Measurements from ENCODE around the gene GMPPB. TPM values are rescaled to one million over a fixed set of nuclear protein-coding genes. Genes with fewer than 3 reads are reported as not detected.
"Not testable (repeated sequence)": the region's sequence is repeated elsewhere in the genome, so short reads cannot be mapped to it uniquely, and the experiment has no call there.

The GMPPB gene
- polyA plus RNA-seq (ENCODE audit: insufficient read length in 10 of 10), result 10 to 100 TPM in 7 of 10 donors, 1 to 10 TPM in 3; 8.3 to 15.3 (median 12.0) TPM
- long read RNA-seq, donor 1, partial matches to known transcripts, result 0 of 4 reads
- long read RNA-seq, donor 1, other reads (novel, unspliced or antisense), result 0 of 4 reads
- long read RNA-seq, donor 2, result 0 reads
- long read RNA-seq, donor 3, result 0 reads
- long read RNA-seq, donor 4, partial matches to known transcripts, result 5 of 6 reads
- long read RNA-seq, donor 4, other reads (novel, unspliced or antisense), result 0 of 6 reads
- long read RNA-seq, donor 5, partial matches to known transcripts, result 0 of 3 reads
- long read RNA-seq, donor 5, other reads (novel, unspliced or antisense), result 0 of 3 reads
- long read RNA-seq, donor 6, partial matches to known transcripts, result 0 of 2 reads
- long read RNA-seq, donor 6, other reads (novel, unspliced or antisense), result 0 of 2 reads
- long read RNA-seq, donor 7, transcript GMPPB-202 (9 exons, 1,582 nt), result major isoform, 7 of 8 reads
- long read RNA-seq, donor 7, partial matches to known transcripts, result 0 of 8 reads
- long read RNA-seq, donor 7, other reads (novel, unspliced or antisense), result 0 of 8 reads
- long read RNA-seq, donor 8, full-length matches to known transcripts, result 1 of 1 reads
- long read RNA-seq, donor 8, partial matches to known transcripts, result 0 of 1 reads
- long read RNA-seq, donor 8, other reads (novel, unspliced or antisense), result 0 of 1 reads
- long read RNA-seq, donor 9, result 0 reads

DNA sequence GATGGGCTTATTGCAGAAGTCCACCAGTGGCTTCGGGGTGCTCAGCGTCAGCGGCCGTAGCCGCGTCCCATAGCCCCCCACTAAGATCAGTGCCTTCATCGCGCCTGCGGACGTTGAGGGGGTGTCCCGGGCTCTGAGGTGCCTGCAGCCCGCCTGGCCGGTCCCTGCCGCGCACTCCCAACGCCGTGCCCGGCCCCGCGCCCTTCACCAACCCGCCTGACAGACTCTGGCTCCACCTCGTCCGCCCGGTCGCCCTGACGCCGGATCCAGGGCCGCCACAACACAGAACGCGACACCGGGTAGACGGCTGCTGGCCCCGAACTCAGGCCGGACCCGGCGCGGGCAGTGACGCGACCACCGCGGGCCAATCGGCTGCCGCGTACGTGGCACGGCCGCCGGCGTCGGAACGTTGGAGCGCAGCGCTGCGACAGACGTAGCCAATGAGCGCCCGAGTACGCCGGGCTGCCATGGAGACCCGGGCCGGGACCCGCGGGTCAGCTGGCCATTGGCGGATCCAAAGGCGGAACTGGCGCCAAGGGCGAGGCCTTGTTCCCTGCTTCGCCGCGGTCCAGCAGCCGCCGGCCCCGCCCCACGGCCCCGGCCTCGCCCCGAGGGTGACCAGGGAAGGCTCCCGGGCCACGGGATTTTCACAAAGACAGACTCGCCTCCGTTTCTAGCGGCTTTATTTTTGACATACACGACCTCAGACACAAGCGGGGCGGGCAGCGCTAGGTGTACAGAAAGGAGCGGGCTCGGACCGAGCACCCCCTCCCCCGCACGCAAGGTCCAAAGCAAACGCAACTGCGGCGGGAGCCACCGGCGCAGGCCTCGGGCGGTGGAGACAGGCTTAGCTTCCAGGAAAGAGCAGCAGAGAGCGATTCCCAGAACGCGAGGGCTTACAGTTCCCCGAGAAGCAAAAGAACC lies at the start of gene GMPPB:
GMPPB (minus strand) TSS at position 324 of the 924 bp plus-strand sequence; CDS start at position 99, 225 bp downstream.
- peak; percentile 97 to 99 (median 98) for DNase-seq

DNA sequence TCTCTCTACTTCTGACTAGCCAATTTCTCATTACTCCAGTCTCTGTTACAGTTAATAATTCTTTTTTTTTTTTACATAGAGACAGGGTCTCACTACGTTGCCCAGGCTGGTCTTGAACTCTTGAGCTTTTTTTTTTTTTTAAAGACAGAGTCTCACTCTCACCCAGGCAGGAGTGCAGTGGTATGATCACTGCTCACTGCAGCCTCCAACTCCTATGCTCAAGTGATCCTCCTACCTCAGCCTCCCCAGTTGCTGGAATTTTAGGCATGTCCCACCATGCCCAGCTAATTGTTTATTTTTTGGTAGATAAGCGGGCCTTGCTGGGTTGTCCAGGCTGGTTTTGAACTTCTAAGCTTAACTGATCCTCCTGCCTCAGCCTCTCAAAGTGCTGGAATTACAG lies 49.0 kb upstream of the GMPPB start:
- no peak for DNase-seq

- DNase-seq, result no peak
These were observed 47.7 kb upstream of the GMPPB start for GRCh38 chr3:49771340-49771938.

DNA sequence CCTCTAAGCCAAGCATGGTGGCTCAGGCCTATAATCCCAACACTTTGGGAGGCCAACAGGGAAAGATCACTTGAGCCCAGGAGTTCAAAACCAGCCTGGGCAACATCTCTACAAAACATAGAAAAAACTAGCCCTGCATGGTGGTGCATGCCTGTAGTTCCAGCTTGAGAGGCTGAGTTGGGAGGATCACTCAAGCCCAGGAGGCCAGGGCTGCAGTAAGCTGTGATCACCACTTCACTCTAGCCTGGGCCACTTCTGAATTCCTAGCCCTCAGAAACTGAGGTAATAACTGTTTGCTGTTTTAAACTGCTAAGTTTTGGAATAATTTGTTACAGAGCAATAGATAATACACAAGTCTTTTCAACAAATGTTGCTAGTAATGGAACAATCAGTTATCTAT lies 46.2 kb upstream of the GMPPB start:
- no peak for DNase-seq

DNA sequence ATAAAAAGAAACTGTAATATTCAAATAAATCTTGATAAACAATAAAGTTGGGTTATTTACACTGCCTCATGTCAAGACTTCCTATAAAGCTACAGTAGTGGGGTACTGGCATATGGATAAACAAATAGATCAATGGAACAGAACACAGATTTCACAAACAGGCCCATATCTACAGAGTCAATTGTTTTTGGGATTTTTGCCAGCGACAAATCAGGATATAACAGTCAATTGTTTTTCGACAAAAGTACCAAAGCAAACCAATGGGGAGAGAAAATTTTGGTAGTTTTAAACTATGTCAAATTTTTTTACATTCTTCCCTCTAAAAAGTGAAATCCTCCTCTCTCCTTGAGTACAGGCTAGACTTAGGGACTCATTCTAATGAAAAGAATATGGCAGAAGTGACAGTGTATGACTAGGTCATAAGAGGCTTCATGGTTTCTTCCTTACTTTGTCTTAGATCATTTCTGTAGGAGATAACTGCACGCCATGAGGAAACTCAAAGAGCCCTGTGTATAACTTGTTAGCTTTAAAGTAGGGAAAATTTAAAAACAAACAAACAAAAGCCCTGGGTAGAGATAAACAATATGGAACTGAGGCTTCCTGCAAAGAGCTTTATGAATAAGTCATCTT lies 45.6 kb upstream of the GMPPB start:
- no peak for DNase-seq

GRCh38 chr3:49763981-49764380 lies 40.2 kb upstream of the GMPPB start:
- DNase-seq, result no peak

DNA sequence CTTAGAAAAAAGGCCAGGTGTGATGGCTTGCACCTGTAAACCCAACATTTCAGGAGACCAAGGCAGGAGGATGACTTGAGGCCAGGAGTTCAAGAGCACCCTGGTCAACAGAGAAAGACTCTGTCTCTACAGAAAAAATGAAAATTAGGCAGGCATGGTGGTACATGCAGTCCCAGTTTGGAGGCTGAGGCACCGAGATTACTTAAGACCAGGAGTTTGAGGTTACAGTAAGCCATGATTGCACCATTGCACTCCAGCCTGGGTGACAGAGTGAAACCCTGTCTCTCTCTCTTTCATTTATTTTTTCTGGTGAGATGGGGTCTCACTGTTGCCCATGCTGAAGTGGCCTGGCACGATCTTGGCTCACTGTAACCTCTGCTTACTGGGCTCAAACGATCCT lies 37.9 kb upstream of the GMPPB start:
- DNase-seq, result no peak

- DNase-seq, result no peak
These were observed 35.5 kb upstream of the GMPPB start for GRCh38 chr3:49759226-49759625.

GRCh38 chr3:49757197-49757596 lies 33.4 kb upstream of the GMPPB start:
- no peak for DNase-seq

GRCh38 chr3:49756036-49756435 lies 32.3 kb upstream of the GMPPB start:
- no peak for DNase-seq

GRCh38 chr3:49754536-49754935 lies 30.8 kb upstream of the GMPPB start:
- DNase-seq, result no peak

GRCh38 chr3:49751501-49751900 lies 27.8 kb upstream of the GMPPB start:
- no peak for DNase-seq

- no peak for DNase-seq
These were observed 26.3 kb upstream of the GMPPB start for GRCh38 chr3:49750056-49750455.

DNA sequence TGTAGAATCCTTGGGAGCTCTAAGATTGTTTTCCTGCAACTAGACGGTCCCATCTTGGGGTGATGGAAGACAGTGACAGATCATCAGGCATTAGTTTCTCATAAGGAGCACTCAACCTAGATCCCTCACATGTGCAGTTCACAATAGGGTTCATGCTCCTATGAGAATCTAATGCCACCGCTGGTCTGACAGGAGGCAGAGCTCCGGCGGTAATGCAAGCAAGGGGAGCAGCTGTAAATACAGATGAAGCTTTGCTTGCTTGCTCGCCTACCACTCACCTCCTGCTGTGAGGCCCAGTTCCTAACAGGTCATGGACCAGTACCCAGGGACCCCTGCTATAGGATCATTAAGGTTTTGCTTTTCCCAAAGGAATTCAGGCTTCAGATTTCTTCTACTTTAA lies 25.1 kb upstream of the GMPPB start:
- not testable (repeated sequence) for DNase-seq

- DNase-seq, result no peak
These were observed 24.2 kb upstream of the GMPPB start for GRCh38 chr3:49747792-49748480.

DNA sequence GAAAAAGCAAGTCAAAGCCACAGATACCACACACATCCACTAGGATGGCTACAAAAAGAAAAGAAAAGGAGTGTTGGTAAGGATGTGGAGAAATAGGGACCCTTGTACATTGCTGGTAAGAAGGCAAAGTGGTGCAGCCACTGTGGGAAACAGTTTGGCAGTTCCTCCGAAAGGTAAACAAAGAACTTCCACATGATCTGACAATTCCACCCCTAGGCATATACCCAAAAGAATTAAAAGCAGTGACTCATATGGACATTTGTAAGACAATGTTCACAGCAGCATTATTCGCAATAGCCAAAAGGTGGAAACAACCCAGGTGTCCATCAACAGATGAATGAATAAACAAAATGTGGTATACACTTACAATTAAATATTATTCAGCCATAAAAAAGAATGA lies 22.2 kb upstream of the GMPPB start:
- DNase-seq, result no peak

DNA sequence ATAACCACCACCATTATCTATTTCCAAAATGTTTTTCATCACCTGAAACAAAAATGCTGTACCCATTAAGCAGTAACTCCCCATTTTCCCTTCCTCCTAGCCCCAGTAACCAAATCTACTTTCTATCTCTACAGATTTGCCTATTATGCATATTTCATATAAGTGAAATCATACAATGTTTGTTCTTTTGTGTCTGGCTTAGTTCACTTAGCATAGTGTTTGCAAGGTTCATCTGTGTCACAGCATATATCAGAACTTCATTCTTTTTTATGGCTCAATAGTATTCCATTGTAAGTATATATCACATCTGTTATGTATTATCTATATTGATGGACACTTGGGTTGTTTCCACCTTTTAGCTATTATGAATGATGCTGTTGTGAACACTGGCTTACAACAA lies 16.7 kb upstream of the GMPPB start:
- DNase-seq, result no peak

DNA sequence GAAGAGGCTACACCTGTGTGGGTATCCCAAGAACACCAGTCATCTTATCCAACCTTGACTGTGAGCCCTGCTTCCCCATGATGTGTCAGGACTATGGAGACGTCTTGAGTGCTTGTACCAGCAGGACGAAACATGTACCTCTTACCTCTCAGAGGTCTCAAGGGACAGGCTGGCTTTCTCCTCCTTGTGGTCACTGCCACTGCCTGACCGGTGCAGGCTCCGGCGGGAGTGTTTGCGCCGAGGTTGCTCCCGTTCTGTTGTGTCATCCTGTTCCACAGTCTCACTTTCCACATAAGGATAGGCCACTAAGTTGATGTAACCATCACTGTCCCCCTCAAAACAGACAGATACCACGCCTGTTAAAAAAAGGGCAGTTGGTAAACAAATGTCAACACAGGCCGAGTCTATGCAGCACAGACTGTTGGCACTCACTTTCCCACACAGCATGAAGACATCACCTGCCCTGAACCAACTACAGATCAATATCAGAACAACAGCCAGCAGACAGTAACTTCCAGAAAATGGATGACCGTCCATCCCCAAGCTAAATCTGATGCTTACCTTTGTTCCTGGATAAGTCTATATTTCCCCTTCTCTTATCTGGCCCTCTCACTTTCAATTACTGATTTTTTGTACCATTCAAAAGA lies 14.4 kb upstream of the GMPPB start:
- DNase-seq, result no peak

- no peak for DNase-seq
These were observed 11.0 kb upstream of the GMPPB start for GRCh38 chr3:49734752-49735151.

GRCh38 chr3:49733551-49733950 lies 9.8 kb upstream of the GMPPB start:
- no peak for DNase-seq
